SHP77 (cell line): ENCODE data around the gene CD244.
"Not testable (repeated sequence)": the region's sequence is repeated elsewhere in the genome, so short reads cannot be mapped to it uniquely, and the experiment has no call there.

ENCODE experiments used
- DNase-seq, 2 experiments: peaks; one replicate each; lab custom pipeline; 2025; lab: John Stamatoyannopoulos, UW

The CD244 gene

GRCh38 chr1:160862203-160863060, at the start of gene CD244:
Gene CD244 (minus strand): TSS chr1:160862887. CDS start chr1:160862677, 210 bp downstream.
- no peak for DNase-seq

- DNase-seq: no peak
These were observed 49.2 kb upstream of the CD244 start for GRCh38 chr1:160911925-160912324.

- no peak for DNase-seq
These were observed 48.8 kb upstream of the CD244 start for GRCh38 chr1:160911441-160911840.

GRCh38 chr1:160910170-160910750, 47.6 kb upstream of the CD244 start:
- DNase-seq: no peak

GRCh38 chr1:160907976-160908375, 45.3 kb upstream of the CD244 start:
- no peak for DNase-seq

GRCh38 chr1:160905617-160905989, 42.9 kb upstream of the CD244 start:
- DNase-seq: no peak

- DNase-seq: no peak
These were observed 42.3 kb upstream of the CD244 start for GRCh38 chr1:160904783-160905616.

GRCh38 chr1:160902251-160902650, 39.6 kb upstream of the CD244 start:
- not testable (repeated sequence) for DNase-seq

- no peak for DNase-seq
These were observed 39.1 kb upstream of the CD244 start for GRCh38 chr1:160901768-160902167.

GRCh38 chr1:160900683-160901082, 38.0 kb upstream of the CD244 start:
- not testable (repeated sequence) for DNase-seq

- not testable (repeated sequence) for DNase-seq
These were observed 31.9 kb upstream of the CD244 start for GRCh38 chr1:160894368-160895135.

- no peak for DNase-seq
These were observed 28.8 kb upstream of the CD244 start for GRCh38 chr1:160891474-160891873.

- DNase-seq: peak in 1 of 2 experiments; percentile 12
These were observed 26.2 kb upstream of the CD244 start for GRCh38 chr1:160888926-160889325.

- DNase-seq: no peak
These were observed 24.4 kb upstream of the CD244 start for GRCh38 chr1:160887071-160887470.

- DNase-seq: no peak
These were observed 22.4 kb upstream of the CD244 start, which contains the start of gene ITLN1 for GRCh38 chr1:160885042-160885441. Gene ITLN1 (minus strand): TSS chr1:160885180. CDS start chr1:160884877, 303 bp downstream.

GRCh38 chr1:160884579-160884978, 21.9 kb upstream of the CD244 start:
- DNase-seq: no peak

GRCh38 chr1:160883581-160884513, 21.2 kb upstream of the CD244 start:
- DNase-seq: no peak

GRCh38 chr1:160882582-160882981, 19.9 kb upstream of the CD244 start:
- no peak for DNase-seq

- DNase-seq: not testable (repeated sequence)
These were observed 18.6 kb upstream of the CD244 start for GRCh38 chr1:160881264-160881663.

- no peak for DNase-seq
These were observed 17.5 kb upstream of the CD244 start for GRCh38 chr1:160880216-160880615.

- DNase-seq: no peak
These were observed 16.4 kb upstream of the CD244 start for GRCh38 chr1:160879056-160879455.
